ENCODE measurements around the gene SPINDOC.

Gene SPINDOC

DNA sequence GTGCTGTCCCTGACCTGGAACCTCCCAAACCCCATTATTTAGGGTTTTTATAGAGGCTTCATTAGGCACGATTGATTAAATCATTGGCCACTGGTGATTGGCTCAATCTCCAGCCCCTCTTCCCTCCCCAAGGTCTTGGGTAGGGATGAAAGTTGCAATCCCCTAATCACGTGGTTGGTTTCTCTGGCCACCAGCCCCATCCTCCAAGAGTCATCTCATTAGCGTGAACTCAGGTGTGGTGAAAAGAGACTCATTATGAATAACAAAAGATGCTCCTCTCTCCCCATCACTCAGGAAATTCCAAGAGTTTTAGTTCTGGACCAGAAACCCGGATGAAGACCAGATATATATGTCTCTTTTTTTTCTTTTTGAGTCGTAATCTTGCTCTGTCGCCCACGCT is 18.1 kb downstream of the SPINDOC start:
- in situ Hi-C loops (cut with HindIII; ENCODE audit: low sequenced_read_pairs), result no loop called here

DNA sequence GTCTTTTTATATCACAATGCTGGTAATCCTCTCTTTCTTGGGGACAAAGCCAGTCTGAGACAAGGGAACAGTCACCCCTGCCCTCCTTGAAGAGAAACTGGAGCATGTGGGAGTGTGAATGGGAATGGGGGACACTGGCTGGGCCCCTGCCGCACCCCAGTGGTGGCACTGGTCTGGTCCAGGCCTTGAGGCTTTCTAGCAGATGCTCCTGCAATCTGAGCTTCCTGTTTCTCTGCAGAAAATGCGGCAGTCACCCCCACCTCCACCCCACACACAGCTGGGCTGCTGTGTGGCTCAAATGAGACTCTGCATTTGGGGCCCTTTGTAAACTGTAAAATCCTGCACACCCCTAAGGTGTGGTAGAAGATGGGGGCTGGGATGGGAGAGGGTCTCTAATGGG is 19.1 kb downstream of the SPINDOC start:
- no peak for DNase-seq (ENCODE audit: low read depth)
- TF ChIP-seq, protein P1, sequence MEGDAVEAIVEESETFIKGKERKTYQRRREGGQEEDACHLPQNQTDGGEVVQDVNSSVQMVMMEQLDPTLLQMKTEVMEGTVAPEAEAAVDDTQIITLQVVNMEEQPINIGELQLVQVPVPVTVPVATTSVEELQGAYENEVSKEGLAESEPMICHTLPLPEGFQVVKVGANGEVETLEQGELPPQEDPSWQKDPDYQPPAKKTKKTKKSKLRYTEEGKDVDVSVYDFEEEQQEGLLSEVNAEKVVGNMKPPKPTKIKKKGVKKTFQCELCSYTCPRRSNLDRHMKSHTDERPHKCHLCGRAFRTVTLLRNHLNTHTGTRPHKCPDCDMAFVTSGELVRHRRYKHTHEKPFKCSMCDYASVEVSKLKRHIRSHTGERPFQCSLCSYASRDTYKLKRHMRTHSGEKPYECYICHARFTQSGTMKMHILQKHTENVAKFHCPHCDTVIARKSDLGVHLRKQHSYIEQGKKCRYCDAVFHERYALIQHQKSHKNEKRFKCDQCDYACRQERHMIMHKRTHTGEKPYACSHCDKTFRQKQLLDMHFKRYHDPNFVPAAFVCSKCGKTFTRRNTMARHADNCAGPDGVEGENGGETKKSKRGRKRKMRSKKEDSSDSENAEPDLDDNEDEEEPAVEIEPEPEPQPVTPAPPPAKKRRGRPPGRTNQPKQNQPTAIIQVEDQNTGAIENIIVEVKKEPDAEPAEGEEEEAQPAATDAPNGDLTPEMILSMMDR (IDR thresholded peaks at IDR 0.05; ENCODE audit: low read depth, low read length, missing control alignments), result no peak
- in situ Hi-C loops (cut with HindIII; ENCODE audit: low sequenced_read_pairs), result no loop called here
- no peak overlapping the region for H3K4me3 ChIP-seq (ENCODE audit: low read depth, low read length)

More for the DNA sequence above, 18.1 kb downstream of the SPINDOC start:
- no peak overlapping the region for H3K4me3 ChIP-seq (ENCODE audit: low read depth, low read length)
- DNase-seq (ENCODE audit: low read depth), result no peak
- TF ChIP-seq, protein P1 (IDR thresholded peaks at IDR 0.05; ENCODE audit: low read depth, low read length, missing control alignments), result no peak

DNA sequence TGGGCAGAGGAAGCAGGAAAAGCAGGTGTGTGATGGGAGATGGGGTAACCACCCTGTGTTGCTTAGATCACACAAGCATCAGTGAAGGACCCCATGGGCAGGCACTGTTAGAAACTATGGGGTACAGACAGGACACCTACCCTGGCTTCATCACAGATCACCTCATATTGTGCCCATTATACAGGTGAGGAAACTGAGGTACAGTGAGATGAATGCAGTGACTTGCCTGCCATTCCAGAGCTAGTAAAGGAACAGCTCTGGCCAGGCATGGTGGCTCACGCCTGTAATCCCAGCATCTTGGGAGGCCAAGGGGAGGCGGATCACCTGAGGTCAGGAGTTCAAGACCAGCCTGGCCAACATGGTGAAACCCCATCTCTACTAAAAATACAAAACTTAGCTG is 19.8 kb downstream of the SPINDOC start:
- no peak overlapping the region for H3K4me3 ChIP-seq (ENCODE audit: low read depth, low read length)
- TF ChIP-seq, protein P1 (IDR thresholded peaks at IDR 0.05; ENCODE audit: low read depth, low read length, missing control alignments), result no peak
- no peak for DNase-seq (ENCODE audit: low read depth)
- in situ Hi-C loops (cut with HindIII; ENCODE audit: low sequenced_read_pairs), result no loop called here

DNA sequence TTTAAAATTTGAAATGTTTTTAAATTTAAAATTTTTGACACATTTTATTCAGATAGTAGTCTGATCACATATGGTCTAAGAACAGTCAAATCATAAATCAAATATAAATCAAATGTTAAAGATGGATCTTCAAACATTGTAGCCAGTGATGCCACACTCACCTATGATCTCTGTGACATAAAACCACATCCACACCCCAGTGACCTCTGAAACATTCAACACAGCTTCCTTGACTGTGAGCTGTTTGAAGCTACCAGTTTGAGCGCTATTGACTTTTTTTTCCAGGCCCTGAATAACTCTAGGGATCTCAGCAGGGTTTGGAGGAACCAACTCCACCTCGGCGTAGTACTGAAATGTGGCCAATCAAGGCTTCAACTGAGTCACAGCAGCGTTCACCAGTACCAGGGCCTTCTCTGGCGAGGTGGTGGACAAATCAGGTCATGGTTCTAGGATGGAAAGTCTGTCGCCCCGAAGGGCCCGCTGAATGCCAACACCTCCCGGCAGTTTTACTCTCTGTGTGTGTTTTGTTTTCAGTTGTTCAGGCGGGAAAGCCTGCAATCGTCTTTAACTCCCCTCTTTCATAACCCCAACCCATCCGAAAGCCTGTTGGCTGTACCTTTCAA is 21.4 kb downstream of the SPINDOC start:
- in situ Hi-C loops (cut with HindIII; ENCODE audit: low sequenced_read_pairs), result loop anchor here (5.0 kb wide), 2 partner anchors 68 to 123 kb away; no protein-coding TSS in a partner anchor
- TF ChIP-seq, protein P1 (IDR thresholded peaks at IDR 0.05; ENCODE audit: low read depth, low read length, missing control alignments), result no peak
- no peak for DNase-seq (ENCODE audit: low read depth)
- H3K4me3 ChIP-seq (ENCODE audit: low read depth, low read length), result no peak overlapping the region

DNA sequence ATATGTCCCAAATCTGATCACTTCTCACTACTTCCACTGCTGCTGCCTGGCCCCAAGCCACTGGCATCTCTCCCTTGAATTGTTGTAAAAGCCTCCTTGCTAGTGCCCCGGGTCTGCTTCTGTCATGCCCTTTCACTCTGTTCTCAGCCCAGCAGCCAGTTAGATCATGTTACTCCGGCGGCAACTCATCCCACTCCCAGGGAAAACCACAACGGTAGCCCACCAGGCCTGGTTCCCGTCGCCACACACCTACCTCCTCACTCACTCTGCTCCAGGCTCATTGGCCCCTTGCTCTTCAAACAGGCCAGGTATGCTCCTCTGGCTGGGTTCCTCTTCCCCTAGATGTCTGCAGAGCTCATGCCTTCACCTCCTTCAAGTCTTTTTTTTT is 21.9 kb downstream of the SPINDOC start:
- H3K4me3 ChIP-seq (ENCODE audit: low read depth, low read length), result no peak overlapping the region
- DNase-seq (ENCODE audit: low read depth), result no peak
- TF ChIP-seq, protein P1 (IDR thresholded peaks at IDR 0.05; ENCODE audit: low read depth, low read length, missing control alignments), result no peak
- in situ Hi-C loops (cut with HindIII; ENCODE audit: low sequenced_read_pairs), result loop anchor here (5.0 kb wide), 2 partner anchors 67 to 122 kb away; no protein-coding TSS in a partner anchor

DNA sequence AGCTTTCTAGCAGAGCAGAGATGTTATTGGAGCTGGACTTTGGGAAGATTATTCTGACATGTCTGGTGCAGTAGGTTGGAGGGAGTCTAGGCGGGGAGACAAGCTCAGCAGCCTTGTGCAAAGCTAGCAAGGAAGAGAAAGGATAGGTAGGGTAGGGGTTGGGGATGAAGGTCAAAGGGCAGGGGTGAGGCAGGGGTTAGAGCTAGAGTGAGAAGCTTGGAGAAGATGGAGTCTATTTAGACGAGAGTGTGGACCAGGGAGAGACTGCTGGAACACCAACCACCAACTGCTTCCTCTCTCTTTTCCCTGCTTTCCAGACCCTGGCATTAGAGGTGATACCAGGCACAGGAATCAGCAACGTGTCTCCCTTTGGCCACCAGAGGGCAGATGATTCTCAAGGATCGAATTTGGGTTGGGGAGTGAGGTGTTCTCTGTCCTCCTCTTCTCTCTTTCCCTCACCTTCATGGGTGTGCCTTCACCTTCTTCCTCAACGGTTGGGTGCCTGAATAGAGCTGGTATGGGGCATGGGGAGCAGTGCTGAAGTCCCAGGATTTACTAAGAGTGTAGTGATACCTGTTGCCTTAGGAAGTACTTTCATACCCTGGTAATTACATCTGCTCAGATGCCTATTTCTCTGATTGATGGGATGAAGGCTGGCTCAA is 23.9 kb downstream of the SPINDOC start:
- DNase-seq (ENCODE audit: low read depth), result peak; percentile 60
- TF ChIP-seq, protein P1 (IDR thresholded peaks at IDR 0.05; ENCODE audit: low read depth, low read length, missing control alignments), result peak; percentile 86
- no peak overlapping the region for H3K4me3 ChIP-seq (ENCODE audit: low read depth, low read length)
- in situ Hi-C loops (cut with HindIII; ENCODE audit: low sequenced_read_pairs), result loop anchor here (5.0 kb wide), 2 partner anchors 65 to 120 kb away; no protein-coding TSS in a partner anchor

Measured in astrocyte of the cerebellum (primary cell).